Nephron progenitor cell (in vitro differentiated cells): ENCODE measurements around the gene SIRT7.

Experiments used
- DNase-seq: peaks from one replicate; pipeline ENCODE4 v3.0.0; 2021
- H3K27ac Mint-ChIP-seq: 2 replicates; pipeline ENCODE4 v1.8.0; 2021; ENCODE audit warnings: mild to moderate bottlenecking, moderate library complexity, mixed read lengths
- H3K27me3 Mint-ChIP-seq: 2 replicates; pipeline ENCODE4 v1.8.0; 2021; ENCODE audit warnings: mild to moderate bottlenecking, low read depth, mixed read lengths; ENCODE audit not compliant: poor library complexity
- H3K36me3 Mint-ChIP-seq: 2 replicates; pipeline ENCODE4 v1.8.0; 2021; ENCODE audit warnings: low read depth, mixed read lengths
- H3K4me1 Mint-ChIP-seq: 2 replicates; pipeline ENCODE4 v1.8.0; 2021; ENCODE audit warnings: mixed read lengths
- H3K4me3 Mint-ChIP-seq: 2 replicates; pipeline ENCODE4 v1.8.0; 2021; ENCODE audit warnings: mild to moderate bottlenecking, moderate library complexity, mixed read lengths
- H3K9me3 Mint-ChIP-seq: 2 replicates; pipeline ENCODE4 v1.8.0; 2021; ENCODE audit warnings: mild to moderate bottlenecking, moderate library complexity, mixed read lengths
- CTCF ChIP-seq: fragments of 200-600 bp; sonication (generic); IDR thresholded peaks from 2 replicates; pipeline ENCODE4 v1.5.0; 2021; ENCODE audit warnings: antibody characterized with exemption

Gene SIRT7

GRCh38 chr17:81948635-81949378 is 30.8 kb upstream of the SIRT7 start:
- peaks cover 3% of the 10 kb centered on the region for H3K27me3 Mint-ChIP-seq
- no peak for TF ChIP-seq CTCF
- H3K9me3 Mint-ChIP-seq, result no peaks in the 10 kb centered on the region
- no peaks in the 10 kb centered on the region for H3K36me3 Mint-ChIP-seq
- H3K4me3 Mint-ChIP-seq, result no peak overlapping the region
- DNase-seq, result no peak
- H3K4me1 Mint-ChIP-seq, result peaks cover 9% of the 10 kb centered on the region
- H3K27ac Mint-ChIP-seq, result no peak overlapping the region

GRCh38 chr17:81947189-81947588 is 29.2 kb upstream of the SIRT7 start, which contains the start of gene MYADML2:
Gene MYADML2 (minus strand): TSS chr17:81947233. CDS start chr17:81941741, 5,492 bp downstream.
- no peak for TF ChIP-seq CTCF
- H3K9me3 Mint-ChIP-seq, result no peaks in the 10 kb centered on the region
- H3K36me3 Mint-ChIP-seq, result no peaks in the 10 kb centered on the region
- DNase-seq, result no peak
- no peak within 1 kb of the TSS for H3K4me3 Mint-ChIP-seq
- H3K27me3 Mint-ChIP-seq, result peaks cover 3% of the 10 kb centered on the region
- peaks cover 17% of the 10 kb centered on the region for H3K4me1 Mint-ChIP-seq
- no peak within 1 kb of the TSS for H3K27ac Mint-ChIP-seq

DNA sequence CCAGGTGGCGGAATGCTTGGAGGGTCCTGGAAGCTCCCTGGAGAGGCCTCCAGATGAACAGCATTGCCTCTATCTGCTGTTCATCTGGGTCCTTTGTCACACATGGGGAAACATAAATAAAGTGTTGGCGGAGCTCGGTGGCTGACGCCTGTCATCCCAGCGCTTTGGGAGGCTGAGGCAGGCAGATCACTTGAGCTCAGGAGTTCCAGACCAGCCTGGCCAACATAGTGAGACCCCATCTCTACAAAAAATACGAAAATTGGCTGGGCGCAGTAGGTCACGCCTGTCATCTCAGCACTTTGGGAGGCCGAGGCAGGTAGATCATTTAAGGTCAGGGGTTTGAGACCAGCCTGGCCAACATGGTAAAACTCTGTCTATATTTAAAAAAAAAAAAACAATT is 26.9 kb upstream of the SIRT7 start:
- Mint-ChIP-seq H3K9me3 (no peaks in the 10 kb centered on the region), H3K4me1 (peaks cover 30% of the 10 kb centered on the region), H3K36me3 (no peaks in the 10 kb centered on the region), H3K27me3 (peaks cover 3% of the 10 kb centered on the region), H3K4me3 (no peak overlapping the region), H3K27ac (no peak overlapping the region)
- no peak for TF ChIP-seq CTCF
- DNase-seq, result no peak

DNA sequence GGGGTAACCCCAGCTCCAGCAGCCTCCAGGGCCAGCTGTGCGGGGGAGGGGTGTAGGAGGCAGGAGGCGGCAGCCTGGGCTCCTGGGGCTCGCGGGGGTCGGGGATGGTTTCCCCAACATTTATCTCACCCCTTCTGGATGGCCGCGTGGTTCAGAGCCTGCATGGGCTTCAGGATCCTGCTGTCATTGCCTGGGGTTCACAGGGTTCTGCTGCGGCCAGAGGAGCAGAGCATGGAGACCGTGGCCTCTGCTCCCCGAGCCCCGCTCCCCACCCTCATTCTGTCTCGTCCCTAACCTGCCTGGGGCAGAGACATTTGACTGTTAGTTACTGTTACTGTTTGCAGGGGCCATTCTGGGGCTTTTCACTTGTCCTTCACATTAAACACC is 24.2 kb upstream of the SIRT7 start:
- H3K9me3 Mint-ChIP-seq, result no peaks in the 10 kb centered on the region
- H3K36me3 Mint-ChIP-seq, result no peaks in the 10 kb centered on the region
- no peak for TF ChIP-seq CTCF
- H3K27me3 Mint-ChIP-seq, result peaks cover 3% of the 10 kb centered on the region
- H3K27ac Mint-ChIP-seq, result no peak overlapping the region
- peaks cover 50% of the 10 kb centered on the region for H3K4me1 Mint-ChIP-seq
- DNase-seq, result no peak
- no peak overlapping the region for H3K4me3 Mint-ChIP-seq

DNA sequence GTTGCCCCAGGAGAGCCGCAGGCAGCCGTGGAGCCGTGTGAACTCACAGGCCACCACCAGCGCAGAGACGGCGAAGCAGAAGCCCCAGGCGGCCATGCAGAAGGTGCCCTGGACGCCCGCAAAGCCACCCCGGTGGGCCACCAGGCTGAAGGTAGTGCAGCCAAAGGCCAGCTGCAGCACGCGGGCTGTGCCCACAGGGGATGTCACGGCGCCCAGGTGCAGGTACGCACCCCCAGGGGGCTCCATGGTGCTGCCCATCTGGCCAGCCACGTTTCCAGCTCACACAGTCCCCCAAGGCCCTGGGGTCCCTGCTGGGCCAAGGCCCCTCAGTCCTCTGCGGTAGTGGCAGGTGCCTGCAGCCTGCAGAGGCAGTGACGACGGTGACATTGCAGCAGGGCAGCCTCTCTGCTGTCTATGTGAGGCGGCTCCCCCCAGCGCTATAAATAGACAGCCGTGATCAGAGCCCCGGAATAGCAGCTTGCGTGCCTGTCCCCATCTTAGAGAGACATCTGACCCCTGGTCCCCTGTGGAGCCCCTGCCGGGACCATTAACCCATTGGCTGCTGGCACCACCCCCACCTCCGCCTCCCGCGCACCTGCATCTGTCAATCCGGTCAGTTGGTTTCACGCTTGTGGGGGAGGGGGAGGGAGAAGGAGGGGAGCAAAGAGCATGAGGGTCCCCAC is 23.6 kb upstream of the SIRT7 start:
- H3K4me3 Mint-ChIP-seq, result no peak overlapping the region
- no peak for TF ChIP-seq CTCF

More for the DNA sequence above, 23.6 kb upstream of the SIRT7 start:
- Mint-ChIP-seq H3K4me1 (peaks cover 52% of the 10 kb centered on the region), H3K9me3 (no peaks in the 10 kb centered on the region), H3K36me3 (no peaks in the 10 kb centered on the region), H3K27ac (no peak overlapping the region), H3K27me3 (peaks cover 3% of the 10 kb centered on the region)
- DNase-seq, result peak; percentile 37
